Measurements from ENCODE around the gene LTBP1. TPM values are rescaled to one million over a fixed set of nuclear protein-coding genes. Genes with fewer than 3 reads are reported as not detected.
A peak's percentile ranks its signal among the peaks of the same experiment; 100 is the strongest.
"Not testable (repeated sequence)": the region's sequence is repeated elsewhere in the genome, so short reads cannot be mapped to it uniquely, and the experiment has no call there.

LTBP1 gene, protein sequence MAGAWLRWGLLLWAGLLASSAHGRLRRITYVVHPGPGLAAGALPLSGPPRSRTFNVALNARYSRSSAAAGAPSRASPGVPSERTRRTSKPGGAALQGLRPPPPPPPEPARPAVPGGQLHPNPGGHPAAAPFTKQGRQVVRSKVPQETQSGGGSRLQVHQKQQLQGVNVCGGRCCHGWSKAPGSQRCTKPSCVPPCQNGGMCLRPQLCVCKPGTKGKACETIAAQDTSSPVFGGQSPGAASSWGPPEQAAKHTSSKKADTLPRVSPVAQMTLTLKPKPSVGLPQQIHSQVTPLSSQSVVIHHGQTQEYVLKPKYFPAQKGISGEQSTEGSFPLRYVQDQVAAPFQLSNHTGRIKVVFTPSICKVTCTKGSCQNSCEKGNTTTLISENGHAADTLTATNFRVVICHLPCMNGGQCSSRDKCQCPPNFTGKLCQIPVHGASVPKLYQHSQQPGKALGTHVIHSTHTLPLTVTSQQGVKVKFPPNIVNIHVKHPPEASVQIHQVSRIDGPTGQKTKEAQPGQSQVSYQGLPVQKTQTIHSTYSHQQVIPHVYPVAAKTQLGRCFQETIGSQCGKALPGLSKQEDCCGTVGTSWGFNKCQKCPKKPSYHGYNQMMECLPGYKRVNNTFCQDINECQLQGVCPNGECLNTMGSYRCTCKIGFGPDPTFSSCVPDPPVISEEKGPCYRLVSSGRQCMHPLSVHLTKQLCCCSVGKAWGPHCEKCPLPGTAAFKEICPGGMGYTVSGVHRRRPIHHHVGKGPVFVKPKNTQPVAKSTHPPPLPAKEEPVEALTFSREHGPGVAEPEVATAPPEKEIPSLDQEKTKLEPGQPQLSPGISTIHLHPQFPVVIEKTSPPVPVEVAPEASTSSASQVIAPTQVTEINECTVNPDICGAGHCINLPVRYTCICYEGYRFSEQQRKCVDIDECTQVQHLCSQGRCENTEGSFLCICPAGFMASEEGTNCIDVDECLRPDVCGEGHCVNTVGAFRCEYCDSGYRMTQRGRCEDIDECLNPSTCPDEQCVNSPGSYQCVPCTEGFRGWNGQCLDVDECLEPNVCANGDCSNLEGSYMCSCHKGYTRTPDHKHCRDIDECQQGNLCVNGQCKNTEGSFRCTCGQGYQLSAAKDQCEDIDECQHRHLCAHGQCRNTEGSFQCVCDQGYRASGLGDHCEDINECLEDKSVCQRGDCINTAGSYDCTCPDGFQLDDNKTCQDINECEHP (N-terminal part only)
- 110 TPM for polyA plus RNA-seq (2013, experiment 1 of 2; ENCODE audit: insufficient read length)
- polyA plus RNA-seq (2013, experiment 2 of 2; ENCODE audit: insufficient read length): 120 TPM

GRCh38 chr2:32946314-32947075 is at the start of gene LTBP1:
TSS of gene LTBP1 (plus strand) at chr2:32946953. CDS start at chr2:32947325, 372 bp downstream.
- peak; percentile 78 for DNase-seq

DNA sequence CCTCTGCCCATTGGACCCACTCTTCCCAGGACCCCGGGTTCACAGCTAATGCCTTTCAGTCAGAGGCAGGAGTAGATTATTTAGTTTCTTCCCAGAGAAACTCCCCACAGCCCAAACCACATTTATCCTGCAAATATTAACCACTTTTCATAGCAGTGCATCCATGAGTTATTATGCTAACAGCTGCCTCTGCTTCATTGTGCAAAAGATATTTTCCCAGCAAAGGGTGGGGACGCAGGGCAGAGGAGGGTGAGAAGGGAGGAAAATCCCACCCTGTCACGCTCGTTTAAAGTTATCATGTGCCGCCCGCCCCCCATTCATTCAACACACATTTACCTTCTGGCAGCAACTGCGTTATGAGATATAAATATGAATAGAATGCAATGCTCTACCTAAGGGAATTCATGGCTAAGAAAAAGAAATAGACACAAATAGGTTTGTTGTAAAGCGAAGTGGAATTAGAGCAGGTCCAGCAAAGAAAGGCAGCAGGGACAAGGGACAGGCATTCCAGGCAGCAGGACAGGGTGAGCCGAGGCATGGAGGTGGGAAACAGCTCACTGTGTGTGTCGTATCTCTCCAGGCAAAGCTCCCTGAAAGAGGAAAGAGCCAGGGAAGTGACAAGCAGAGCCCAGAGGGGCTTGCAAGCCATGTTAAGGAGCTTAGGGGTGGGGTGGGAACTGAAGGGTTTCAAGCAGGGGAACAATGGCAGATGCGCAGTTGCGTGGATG is 46.3 kb upstream of the LTBP1 start:
- no peak for DNase-seq

- DNase-seq: no peak
These were observed 45.4 kb upstream of the LTBP1 start for GRCh38 chr2:32901313-32901712.

DNA sequence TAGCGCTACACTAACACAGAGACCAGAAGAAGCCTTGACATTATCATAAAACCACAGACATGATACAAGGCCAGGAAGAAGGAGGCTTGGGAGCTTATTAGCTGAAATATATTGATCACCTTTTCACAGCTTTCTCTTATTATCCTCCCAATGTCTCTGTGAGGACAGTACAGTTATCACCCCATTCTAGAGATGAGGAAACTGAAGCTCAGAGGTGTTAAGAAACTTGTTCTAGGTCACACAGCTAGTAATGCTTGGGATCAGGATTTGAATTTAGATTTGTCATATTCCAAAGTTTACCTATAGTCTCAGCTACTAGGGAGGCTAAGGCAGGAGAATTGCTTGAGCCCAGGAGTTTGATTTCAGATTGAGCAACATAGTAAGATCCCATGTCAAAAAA is 44.6 kb upstream of the LTBP1 start:
- DNase-seq: no peak

DNA sequence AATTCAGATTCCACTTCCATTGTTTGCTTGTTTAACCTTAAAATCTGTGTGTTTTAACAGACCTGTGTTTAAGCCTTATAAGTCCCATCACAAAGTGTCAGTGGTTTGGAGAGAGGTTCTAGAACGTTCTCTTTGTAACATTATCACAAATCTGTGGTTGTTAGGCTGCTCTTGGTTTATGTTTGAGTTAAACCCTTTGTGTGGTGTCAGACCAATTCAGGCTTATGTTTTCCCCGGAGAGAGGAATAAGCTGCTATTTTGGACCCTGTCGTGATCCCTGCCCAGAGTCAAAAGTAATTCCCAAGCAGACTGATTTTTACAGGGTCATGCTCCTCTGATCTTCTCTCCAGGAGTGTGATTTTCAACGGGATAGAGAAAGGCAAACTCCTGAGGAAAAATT is 43.8 kb upstream of the LTBP1 start:
- no peak for DNase-seq

DNA sequence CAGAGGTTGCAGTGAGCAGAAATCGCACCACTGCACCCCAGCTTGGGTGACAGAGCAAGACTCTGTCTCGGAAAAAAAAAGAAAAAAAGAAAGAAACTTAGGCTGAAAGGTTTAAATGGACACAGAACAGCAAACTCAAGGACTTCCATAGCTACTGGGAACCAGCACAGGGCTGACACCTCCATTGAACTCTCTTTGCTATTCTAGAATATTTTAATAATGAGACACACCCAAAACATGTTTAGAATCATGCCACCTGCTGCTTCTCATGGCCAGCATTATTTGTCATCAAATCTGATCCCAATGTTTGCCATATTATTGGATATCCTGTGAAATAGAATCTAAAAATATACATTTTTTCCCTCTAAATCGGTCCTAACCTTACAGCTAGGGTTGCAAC is 42.7 kb upstream of the LTBP1 start:
- no peak for DNase-seq

DNA sequence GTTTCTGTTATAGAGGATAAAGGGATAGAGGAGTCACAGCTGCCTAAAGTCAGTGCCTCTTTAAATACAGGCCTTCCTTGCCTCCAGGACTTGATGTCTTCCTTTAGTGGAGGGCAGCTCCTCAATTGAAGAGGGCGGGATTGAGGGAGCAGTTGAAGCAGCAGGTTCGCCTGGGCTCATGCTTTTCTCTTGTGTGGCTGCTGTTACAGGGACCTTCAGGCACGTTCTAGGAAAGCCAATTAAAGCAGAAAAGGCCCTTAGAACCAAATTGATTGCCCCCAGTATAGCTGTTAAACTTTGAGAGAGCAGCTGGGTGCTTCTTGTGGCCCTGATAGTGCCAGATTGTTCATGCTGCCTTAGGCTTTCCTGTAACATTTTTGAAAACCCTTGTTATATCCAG is 42.0 kb upstream of the LTBP1 start:
- DNase-seq: no peak

- DNase-seq: no peak
These were observed 41.5 kb upstream of the LTBP1 start for GRCh38 chr2:32905270-32905669.

- no peak for DNase-seq
These were observed 35.7 kb upstream of the LTBP1 start for GRCh38 chr2:32910883-32911598.

DNA sequence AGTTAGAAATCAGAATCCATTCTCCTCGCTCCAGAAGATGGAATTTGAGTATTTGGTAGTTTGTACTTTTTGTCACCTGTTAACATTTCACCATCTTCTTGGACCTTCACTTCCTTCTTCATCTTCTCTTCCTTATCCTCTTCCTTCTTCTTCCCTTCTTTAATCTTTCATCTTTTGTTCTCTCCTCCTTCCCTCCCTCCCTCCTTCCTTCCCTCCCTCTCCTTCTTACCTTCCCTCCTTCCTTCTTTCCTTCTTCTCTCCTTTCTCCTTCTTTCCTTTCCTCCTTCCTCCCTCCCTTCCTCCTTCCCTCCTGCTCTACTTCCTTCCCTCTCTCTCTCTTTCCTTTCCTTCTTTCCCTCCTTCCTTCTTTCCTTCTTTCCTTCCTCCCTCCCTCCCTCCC is 31.1 kb upstream of the LTBP1 start:
- DNase-seq: no peak

- no peak for DNase-seq
These were observed 28.0 kb upstream of the LTBP1 start for GRCh38 chr2:32918774-32919173.

DNA sequence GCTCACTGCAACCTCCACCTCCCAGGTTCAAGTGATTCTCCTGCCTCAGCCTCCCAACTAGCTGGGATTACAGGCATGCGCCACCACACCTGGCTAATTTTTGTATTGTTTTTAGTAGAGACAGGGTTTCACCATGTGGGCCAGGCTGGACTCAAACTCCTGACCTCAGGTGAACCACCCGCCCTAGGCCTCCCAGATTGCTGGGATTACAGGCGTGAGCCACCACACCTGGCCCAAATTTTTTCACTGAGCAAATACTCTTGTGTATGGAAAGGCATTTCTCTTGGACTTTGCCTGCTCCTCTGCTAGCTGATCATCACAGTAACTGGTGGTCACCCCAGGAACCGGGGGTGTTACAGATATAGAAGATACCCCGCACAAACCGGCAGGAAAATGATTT is 26.9 kb upstream of the LTBP1 start:
- DNase-seq: not testable (repeated sequence)

DNA sequence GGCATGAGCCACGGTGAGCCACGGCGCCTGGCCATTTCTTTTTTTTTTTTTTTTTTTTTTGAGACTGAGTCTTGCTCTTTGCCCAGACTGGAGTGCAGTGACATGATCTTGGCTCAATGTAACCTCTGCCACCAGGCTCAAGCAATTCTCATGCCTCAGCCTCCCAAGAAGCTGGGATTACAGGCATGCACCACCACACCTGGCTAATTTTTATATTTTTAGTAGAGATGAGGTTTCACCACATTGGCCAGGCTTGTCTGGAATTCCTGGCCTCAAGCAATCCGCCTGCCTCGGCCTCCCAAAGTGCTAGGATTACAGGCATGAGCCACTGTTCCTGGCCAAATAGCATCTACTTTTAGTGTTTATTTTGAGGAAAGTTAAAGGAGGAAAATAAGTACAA is 25.3 kb upstream of the LTBP1 start:
- DNase-seq: not testable (repeated sequence)

- DNase-seq: no peak
These were observed 24.3 kb upstream of the LTBP1 start for GRCh38 chr2:32922501-32922900.

DNA sequence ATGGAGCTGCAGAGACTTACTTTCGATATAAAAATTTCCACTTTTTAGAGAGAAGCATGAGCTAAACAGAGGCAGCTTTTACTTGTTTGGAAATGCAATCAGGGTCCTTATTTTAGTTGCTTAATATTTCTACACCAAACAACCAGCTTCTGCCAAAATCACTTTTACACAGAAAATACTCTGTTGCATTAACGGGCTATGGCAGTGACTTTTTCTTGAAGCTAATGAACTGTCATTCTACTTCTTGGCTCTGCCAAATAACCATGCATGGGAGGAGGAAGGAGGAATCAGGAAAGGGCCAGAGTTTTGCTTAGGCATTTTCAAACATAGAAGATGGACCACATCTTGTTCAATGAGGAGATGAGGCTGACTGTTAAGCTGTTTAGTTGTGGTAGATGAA is 23.6 kb upstream of the LTBP1 start:
- DNase-seq: no peak

- DNase-seq: no peak
These were observed 21.4 kb upstream of the LTBP1 start for GRCh38 chr2:32925283-32925815.

DNA sequence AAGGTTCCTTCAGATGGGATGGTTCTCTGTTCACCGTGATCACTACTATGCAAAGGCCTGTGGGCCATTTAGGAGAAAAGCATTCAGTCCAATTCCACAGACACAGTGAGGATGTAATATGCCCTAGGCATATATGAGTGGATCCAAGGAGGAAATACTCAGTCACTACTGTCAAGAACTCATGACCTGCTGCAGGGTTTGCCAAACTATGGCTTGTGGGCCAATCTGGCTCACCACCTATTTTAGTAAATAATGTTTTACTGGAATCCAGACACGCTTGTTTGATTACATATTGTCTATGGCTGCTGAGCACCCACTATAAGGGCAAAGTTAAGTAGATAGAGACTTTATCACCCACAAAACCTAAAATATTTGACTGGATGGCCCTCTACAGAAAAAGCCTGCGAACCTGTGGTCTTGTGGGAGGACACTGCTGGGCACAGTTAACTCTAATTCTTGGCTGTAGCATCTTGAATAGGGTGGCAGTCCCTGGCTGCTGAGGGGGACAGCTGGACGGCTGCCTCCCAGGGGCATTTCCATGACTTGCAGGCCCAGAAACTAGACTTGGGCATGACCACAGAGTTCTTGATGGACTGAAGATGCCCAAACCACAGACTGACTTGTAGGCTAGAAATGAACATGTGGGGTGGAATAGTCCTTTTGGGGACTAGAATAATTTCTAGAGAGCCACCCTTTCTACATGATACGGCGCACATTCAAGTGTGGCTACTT is 20.6 kb upstream of the LTBP1 start:
- DNase-seq: no peak

GRCh38 chr2:32926708-32927084 is 20.1 kb upstream of the LTBP1 start:
- DNase-seq: peak; percentile 33

DNA sequence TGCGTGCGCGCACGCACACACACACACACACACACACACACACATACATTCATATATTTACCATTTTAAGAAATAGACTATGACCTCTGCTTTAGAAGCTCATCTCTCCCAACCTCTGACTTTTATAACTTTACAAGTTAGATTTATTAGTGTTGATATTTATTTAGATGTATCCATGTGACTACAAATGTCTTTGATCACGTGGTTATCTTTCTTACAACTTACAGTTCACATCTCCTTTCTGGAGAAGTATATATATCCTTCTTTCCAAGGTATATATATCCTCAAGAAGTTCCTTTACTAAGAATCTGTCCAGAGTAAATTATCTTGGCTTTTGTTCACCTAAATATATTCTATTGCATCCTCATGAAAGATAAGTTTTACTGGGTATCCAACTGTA is 16.3 kb upstream of the LTBP1 start:
- DNase-seq: no peak

DNA sequence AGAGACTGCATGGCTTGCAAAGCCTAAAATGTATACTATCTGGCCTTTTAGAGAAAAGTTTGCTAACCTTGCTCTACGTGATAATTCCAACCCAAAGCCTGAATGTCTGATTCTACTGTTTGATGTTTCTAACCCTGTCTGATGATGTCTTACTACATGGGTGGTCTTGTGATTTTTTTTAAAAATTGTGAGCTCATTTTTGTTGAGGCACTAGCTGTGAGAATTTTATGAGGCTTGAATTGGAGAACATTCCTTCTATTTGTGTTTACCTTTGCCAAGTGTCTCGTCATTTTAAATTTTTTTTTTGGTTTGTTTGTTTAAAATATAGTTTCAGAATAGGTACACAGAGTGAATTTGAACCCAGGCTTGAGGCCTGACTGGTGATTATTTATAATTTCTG is 15.2 kb upstream of the LTBP1 start:
- no peak for DNase-seq

Measured in fibroblast of skin of scalp (primary cell).